PC-9 (cell line): Measurements from ENCODE around the gene CCNF. TPM values are rescaled to one million over a fixed set of nuclear protein-coding genes. Genes with fewer than 3 reads are reported as not detected.
A peak's percentile ranks its signal among the peaks of the same experiment; 100 is the strongest.

Source experiments
- BruUV-seq: library from RNA; stranded (reverse); fragments of 400-500 nt; replicated peaks from 2 replicates; lab custom pipeline; 2021; lab: Mats Ljungman, UMichigan
- CTCF ChIA-PET: fragments of 300-600 bp; sonication (Branson Sonifier 250); formaldehyde crosslinking; loops from one replicate; lab custom pipeline; 2022; ENCODE audit warnings: antibody characterized with exemption; lab: Charles Lee
- POLR2A ChIA-PET: fragments of 300-600 bp; sonication (Branson Sonifier 250); formaldehyde crosslinking; loops from one replicate; lab custom pipeline; 2022; ENCODE audit warnings: antibody characterized with exemption; ENCODE audit not compliant: unreplicated experiment; lab: Charles Lee
- DNase-seq, 2 experiments: peaks; one replicate each; pipeline versions ENCODE4 v3.0.0 to v3.0.0-alpha.2; 2015 to 2022; ENCODE audit warnings: mixed read lengths in 1 of 2
- H2AFZ ChIP-seq: fragments of 200-600 bp; sonication (generic); 2 replicates; pipeline ENCODE4 v1.8.1; 2017; ENCODE audit warnings: antibody characterized with exemption
- H3F3A ChIP-seq: fragments of 200-600 bp; sonication (generic); 2 replicates; pipeline ENCODE4 v1.8.1; 2017; ENCODE audit warnings: antibody characterized with exemption, mild to moderate bottlenecking, low read depth; ENCODE audit not compliant: insufficient read depth
- H3K27ac ChIP-seq: fragments of 200-600 bp; sonication (generic); 2 replicates; pipeline ENCODE4 v1.6.1; 2016; ENCODE audit warnings: mixed run types
- H3K27me3 ChIP-seq: fragments of 200-600 bp; sonication (generic); 2 replicates; pipeline ENCODE4 v1.6.1; 2016; ENCODE audit warnings: low read depth, mixed run types; ENCODE audit not compliant: insufficient read depth
- H3K36me3 ChIP-seq: fragments of 200-600 bp; sonication (generic); 2 replicates; pipeline ENCODE4 v1.6.1; 2016; ENCODE audit warnings: low read depth, mixed run types
- H3K4me1 ChIP-seq: fragments of 200-600 bp; sonication (generic); replicated peaks from 2 replicates; pipeline ENCODE4 v1.6.1; 2016; ENCODE audit warnings: mixed run types; ENCODE audit not compliant: insufficient read depth
- H3K4me2 ChIP-seq: fragments of 200-600 bp; sonication (generic); 2 replicates; pipeline ENCODE4 v1.6.1; 2017; ENCODE audit warnings: mixed run types
- H3K4me3 ChIP-seq: fragments of 200-600 bp; sonication (generic); 2 replicates; pipeline ENCODE4 v1.6.1; 2016; ENCODE audit warnings: mixed run types
- H3K79me2 ChIP-seq: fragments of 200-600 bp; sonication (generic); 2 replicates; pipeline ENCODE4 v1.6.1; 2017; ENCODE audit warnings: low read depth, mixed run types
- H3K9me2 ChIP-seq: fragments of 200-600 bp; sonication (generic); 2 replicates; pipeline ENCODE4 v1.8.1; 2017; ENCODE audit warnings: mild to moderate bottlenecking; ENCODE audit not compliant: insufficient read depth
- H3K9me3 ChIP-seq: fragments of 200-600 bp; sonication (generic); 2 replicates; pipeline ENCODE4 v1.8.1; 2016; ENCODE audit warnings: low read depth; ENCODE audit not compliant: insufficient read depth
- H4K20me1 ChIP-seq: fragments of 200-600 bp; sonication (generic); 2 replicates; pipeline ENCODE4 v1.8.1; 2017; ENCODE audit not compliant: insufficient read depth
- EZH2 ChIP-seq: fragments of 200-600 bp; sonication (generic); IDR thresholded peaks from 2 replicates; pipeline ENCODE4 v1.8.0; 2017; ENCODE audit warnings: antibody characterized with exemption, low read depth
- intact Hi-C: fragments of 100-400 bp; cut with micrococcal nuclease; formaldehyde crosslinking; loops from one replicate; pipeline ENCODE4 v1.10.0; 2022; ENCODE audit not compliant: unreplicated experiment
- total RNA-seq: library from RNA; stranded (reverse); gene quantifications from 2 replicates; pipeline ENCODE4 v1.2.3, GENCODE V29; 2021
- TF ChIP-seq, protein P1 (sequence below): fragments of 200-600 bp; sonication (generic); conservative IDR thresholded peaks from 2 replicates; pipeline ENCODE4 v1.6.1; 2017; ENCODE audit warnings: mixed run types, antibody characterized with exemption, mild to moderate bottlenecking, moderate library complexity

The CCNF gene
- total RNA-seq, 1 experiment from 2014 or later: 69.0 TPM

DNA sequence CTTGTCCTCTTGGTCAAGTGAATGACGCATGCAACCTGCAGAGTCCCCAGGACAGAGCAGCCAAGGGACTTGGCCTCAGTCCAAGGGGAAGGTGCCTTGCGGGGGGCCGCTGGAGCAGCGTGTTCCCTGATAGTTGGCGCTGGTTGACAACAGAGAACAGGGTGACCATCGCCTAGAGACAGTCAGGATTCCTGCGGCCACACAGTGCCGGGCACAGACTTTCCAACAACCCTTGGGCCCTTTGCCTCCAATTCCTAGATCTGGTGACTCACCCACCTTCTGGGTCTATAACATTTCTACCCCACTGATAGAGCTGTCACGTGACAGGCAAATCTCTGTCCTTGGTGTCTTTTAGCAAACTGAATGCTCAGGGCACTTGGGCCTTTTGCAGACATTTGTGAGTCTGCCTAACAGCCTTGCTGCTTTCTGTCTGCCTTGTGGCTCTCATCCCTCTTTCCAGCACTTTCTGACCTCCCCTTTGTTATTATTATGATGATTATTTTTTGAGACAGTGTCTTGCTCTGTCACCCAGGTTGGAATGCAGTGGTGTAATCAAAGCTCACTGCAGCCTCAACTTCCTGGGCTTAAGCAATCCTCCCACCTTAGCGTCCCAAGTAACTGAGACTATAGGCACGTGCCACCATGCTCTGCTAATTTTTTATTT lies 18.8 kb downstream of the CCNF start:
- no peak for TF ChIP-seq EZH2
- TF ChIP-seq, protein P1, sequence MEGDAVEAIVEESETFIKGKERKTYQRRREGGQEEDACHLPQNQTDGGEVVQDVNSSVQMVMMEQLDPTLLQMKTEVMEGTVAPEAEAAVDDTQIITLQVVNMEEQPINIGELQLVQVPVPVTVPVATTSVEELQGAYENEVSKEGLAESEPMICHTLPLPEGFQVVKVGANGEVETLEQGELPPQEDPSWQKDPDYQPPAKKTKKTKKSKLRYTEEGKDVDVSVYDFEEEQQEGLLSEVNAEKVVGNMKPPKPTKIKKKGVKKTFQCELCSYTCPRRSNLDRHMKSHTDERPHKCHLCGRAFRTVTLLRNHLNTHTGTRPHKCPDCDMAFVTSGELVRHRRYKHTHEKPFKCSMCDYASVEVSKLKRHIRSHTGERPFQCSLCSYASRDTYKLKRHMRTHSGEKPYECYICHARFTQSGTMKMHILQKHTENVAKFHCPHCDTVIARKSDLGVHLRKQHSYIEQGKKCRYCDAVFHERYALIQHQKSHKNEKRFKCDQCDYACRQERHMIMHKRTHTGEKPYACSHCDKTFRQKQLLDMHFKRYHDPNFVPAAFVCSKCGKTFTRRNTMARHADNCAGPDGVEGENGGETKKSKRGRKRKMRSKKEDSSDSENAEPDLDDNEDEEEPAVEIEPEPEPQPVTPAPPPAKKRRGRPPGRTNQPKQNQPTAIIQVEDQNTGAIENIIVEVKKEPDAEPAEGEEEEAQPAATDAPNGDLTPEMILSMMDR: no peak
- intact Hi-C loops: no loop called here
- H3K79me2 ChIP-seq: peaks cover 9% of the 10 kb centered on the region
- no peaks in the 10 kb centered on the region for H3K27me3 ChIP-seq
- BruUV-seq: no TSS peak
- POLR2A ChIA-PET: no interaction called here
- no peaks in the 10 kb centered on the region for H3K9me2 ChIP-seq
- H3K9me3 ChIP-seq: no peaks in the 10 kb centered on the region
- peaks cover 19% of the 10 kb centered on the region for H3K36me3 ChIP-seq
- peak; percentile 86 to 90 for DNase-seq
- H3F3A ChIP-seq: peaks cover 40% of the 10 kb centered on the region
- peak overlapping the region; percentile 57 for H3K4me2 ChIP-seq
- peak overlapping the region; percentile 64 for H3K27ac ChIP-seq
- H2AFZ ChIP-seq: no peak overlapping the region
- peaks cover 5% of the 10 kb centered on the region; the same call in 1 of the 2 replicates for H4K20me1 ChIP-seq
- CTCF ChIA-PET: no interaction called here
- H3K4me1 ChIP-seq: peaks cover 33% of the 10 kb centered on the region
- H3K4me3 ChIP-seq: peak overlapping the region; percentile 18; the same call in 1 of the 2 replicates

DNA sequence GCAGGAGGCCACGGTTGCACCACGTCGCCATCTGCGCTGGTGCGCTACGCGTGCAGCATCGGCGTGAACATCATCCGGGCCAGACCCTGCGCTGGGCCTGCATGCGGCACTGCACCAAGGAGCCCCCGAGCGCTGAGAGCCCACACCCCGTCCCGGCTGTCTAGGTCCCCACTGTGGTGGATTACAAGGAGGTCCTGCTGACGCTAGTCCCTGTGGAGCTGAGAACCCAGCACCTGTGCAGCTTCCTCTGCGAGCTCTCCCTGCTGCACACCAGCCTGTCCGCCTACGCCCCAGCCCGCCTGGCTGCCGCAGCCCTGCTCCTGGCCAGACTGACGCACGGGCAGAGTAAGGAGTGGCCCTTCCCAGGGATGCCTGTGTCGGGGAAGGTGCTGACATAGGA lies 19.9 kb downstream of the CCNF start:
- H3F3A ChIP-seq: peaks cover 40% of the 10 kb centered on the region
- POLR2A ChIA-PET: no interaction called here
- TF ChIP-seq, protein P1: no peak
- TF ChIP-seq EZH2: no peak

DNA sequence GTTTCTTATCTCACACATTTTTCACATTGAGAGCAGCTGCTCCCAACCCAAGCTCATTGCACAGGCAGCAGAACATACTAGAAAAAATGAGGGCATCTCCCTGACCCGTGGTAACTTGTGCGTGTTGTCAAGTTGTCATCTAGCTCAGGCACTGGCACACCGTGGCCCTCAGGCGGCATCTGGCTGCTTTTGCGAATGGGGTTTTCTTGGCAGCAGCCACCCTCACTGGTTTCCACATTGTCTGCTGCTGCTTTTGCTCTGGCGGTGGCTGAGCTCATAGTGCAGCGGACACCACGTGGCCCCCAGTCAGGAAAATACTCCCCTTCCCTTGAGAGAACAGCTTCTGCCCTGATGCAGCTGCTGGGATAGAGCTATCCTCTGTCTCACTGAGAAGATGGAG lies 21.3 kb downstream of the CCNF start:
- no peak for TF ChIP-seq EZH2
- no peak overlapping the region for H3K4me2 ChIP-seq
- H3K27ac ChIP-seq: no peak overlapping the region
- BruUV-seq: no TSS peak
- intact Hi-C loops: no loop called here
- H3K9me3 ChIP-seq: no peaks in the 10 kb centered on the region
- H3F3A ChIP-seq: peaks cover 38% of the 10 kb centered on the region
- H3K4me3 ChIP-seq: no peak overlapping the region
- no peaks in the 10 kb centered on the region for H3K27me3 ChIP-seq
- peaks cover 5% of the 10 kb centered on the region; the same call in 1 of the 2 replicates for H4K20me1 ChIP-seq
- peaks cover 15% of the 10 kb centered on the region for H3K36me3 ChIP-seq
- H3K79me2 ChIP-seq: peaks cover 9% of the 10 kb centered on the region
- H2AFZ ChIP-seq: no peak overlapping the region
- no peak for DNase-seq
- CTCF ChIA-PET: interaction anchor here (0.6 kb wide), 2 partner anchors 20 to 29 kb away, joined by 3 to 4 read pairs; no protein-coding TSS in a partner anchor
- no peaks in the 10 kb centered on the region for H3K9me2 ChIP-seq
- POLR2A ChIA-PET: no interaction called here
- H3K4me1 ChIP-seq: peaks cover 33% of the 10 kb centered on the region

More for the DNA sequence above, 19.9 kb downstream of the CCNF start:
- H4K20me1 ChIP-seq: peaks cover 5% of the 10 kb centered on the region; the same call in 1 of the 2 replicates
- no peak for DNase-seq
- H3K9me2 ChIP-seq: no peaks in the 10 kb centered on the region
- H3K4me3 ChIP-seq: no peak overlapping the region
- peak overlapping the region; percentile 57; the same call in 1 of the 2 replicates for H3K4me2 ChIP-seq
- H2AFZ ChIP-seq: no peak overlapping the region
- H3K27ac ChIP-seq: no peak overlapping the region
- CTCF ChIA-PET: no interaction called here
- H3K36me3 ChIP-seq: peaks cover 18% of the 10 kb centered on the region
- H3K9me3 ChIP-seq: no peaks in the 10 kb centered on the region
- no TSS peak for BruUV-seq
- no peaks in the 10 kb centered on the region for H3K27me3 ChIP-seq
- H3K4me1 ChIP-seq: peaks cover 33% of the 10 kb centered on the region
- H3K79me2 ChIP-seq: peaks cover 9% of the 10 kb centered on the region
- intact Hi-C loops: no loop called here
